ENCODE measurements around the gene PRMT5.
"Not testable (repeated sequence)": the region's sequence is repeated elsewhere in the genome, so short reads cannot be mapped to it uniquely, and the experiment has no call there.

PRMT5 gene

DNA sequence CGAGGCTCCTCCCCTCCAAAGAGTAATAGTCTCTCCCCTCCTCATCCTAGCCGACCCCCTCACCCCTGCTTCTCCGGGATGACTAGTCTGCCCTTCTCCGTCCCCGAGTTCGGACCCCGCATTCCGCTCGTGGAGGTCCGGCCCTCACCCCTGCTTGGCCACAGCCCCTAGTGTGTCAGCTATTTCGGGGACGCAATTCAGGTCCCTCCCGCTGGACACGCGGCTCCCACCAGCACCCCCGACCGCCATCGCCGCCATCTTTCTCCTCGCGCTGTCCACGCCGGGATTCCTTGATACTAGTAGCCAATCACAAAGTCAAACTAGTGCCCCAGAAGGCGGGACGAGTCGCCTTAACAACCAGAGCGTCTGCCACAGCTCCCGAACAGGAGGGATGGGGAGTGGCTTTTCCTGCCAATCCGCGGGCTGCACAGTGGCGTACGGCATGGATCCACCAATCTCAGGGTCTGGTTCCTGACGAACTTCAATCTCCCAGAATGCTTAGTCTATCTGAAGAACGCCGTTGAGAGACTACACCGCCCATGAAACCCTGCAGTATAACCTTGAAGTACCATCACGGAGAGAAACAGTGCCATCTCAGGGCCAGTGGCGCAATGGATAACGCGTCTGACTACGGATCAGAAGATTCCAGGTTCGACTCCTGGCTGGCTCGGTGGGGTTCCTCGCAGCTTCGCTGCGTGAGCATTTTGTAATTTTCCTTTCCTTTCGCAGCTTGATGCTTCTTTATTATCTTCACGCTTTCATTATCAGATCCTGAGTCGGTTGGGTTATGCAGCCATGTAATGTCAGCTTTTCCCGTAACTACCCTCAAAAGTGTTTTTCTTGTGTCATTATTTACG is at the start of gene PRMT5:
Gene PRMT5 (minus strand): TSS at position 273 of the 857 bp plus-strand sequence. CDS start 15 bp downstream, at position 258.
- peak; percentile 100 for DNase-seq

DNA sequence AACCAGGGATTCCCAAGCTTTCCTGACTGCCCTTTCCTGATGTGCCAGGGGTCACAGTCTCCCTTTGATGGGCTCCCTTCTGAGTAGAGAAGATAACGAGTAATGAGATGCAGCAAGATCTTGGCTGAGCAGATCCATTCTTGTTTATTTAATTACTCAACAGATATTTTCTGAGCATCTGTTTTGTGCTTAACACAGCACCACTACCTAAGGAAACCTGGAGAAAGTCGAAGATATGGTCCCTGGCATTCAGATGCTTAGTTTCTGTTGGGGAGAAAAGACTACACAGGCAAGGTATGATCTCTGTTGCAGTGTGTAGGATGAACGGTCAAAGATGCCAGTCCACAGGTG is 49.3 kb upstream of the PRMT5 start:
- DNase-seq: no peak

DNA sequence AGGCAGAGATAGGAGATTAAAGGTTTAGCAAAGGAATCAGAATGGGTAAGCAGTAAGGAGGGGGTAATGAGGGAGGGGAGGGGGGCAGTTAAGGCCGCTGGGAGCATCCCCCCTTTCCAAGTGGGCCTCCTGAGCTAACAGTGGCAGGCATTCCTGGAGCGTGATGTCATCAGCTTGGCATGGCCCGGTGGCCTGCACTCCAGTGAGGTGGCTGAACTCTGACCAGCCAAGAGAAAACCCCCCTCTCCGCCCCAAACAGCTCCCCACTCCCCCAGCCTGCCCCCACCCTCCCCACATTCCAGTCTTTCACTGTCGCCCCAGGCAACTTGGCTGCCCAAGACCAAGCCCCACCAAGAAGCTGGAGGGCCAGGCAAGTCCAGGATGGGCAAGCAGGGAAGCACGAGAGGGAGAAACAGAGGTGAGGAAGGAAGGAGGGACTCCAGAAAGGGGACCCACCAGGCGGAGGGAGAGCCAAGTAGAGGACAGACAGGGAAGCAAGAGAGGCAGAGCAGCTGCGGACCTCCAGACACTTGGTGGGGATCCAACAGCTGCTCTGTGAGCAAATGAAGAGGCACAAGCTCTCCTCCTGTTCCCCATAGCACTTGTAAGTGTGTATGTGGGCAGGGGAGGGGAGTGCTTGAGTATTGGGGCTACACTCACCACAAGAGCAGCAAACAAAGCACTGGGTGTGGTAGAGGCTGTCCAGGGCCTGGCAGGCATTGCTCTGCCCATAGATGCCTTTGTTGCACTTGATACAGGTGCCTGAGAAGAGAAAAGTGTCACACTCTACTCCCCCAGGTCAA is 48.7 kb upstream of the PRMT5 start:
- peak; percentile 70 for DNase-seq

DNA sequence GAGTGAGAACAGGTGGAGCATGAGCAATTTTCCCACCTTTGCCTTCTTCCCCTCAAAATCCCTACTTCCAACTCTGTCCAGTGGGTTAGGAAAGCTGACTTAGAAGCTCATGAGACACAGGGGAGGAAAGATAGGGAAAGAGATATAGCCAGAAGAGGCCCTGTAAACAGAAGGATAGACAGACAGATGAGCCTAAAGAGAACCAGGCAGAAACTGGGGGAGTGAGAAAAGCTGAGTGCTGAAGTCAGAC is 48.2 kb upstream of the PRMT5 start:
- DNase-seq: peak; percentile 18

DNA sequence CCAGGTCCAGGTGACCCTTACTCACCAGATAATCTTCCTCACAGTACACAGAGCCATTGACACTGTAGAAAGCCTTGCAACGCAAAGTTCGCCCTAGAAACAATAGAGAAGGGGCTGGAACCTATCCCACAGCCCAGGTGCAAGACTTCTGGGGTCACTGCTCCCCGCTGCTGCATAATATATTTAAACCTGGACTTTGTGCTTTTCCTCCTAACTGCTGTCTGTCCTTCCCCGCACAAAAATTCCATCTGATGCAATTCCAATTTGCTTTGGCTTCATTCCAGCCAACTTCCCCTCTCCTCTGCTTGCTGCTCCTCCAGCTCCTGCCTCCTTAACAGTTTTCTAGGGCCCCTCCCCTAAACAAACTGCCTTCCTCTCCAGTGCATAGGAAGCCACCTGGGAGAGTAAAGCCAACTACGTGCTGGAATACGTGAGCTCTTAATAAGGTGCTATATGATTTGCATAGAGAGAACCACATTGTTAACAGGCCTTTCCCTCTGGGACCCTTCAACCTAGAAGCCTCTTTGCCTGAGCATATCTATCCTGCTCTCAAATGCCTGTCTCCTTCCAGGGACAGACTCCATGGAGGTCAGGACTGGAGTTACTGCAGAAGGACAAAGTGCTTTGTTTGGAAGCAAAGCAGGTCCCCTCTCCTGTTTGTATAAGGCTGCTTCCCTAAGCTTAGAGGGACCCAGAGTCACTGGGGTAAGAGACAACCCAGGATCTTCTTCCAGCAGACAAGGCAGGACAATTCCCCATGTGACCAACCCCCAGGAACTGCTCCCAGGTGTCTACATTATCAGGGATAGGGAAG is 47.7 kb upstream of the PRMT5 start:
- DNase-seq: peak; percentile 35

DNA sequence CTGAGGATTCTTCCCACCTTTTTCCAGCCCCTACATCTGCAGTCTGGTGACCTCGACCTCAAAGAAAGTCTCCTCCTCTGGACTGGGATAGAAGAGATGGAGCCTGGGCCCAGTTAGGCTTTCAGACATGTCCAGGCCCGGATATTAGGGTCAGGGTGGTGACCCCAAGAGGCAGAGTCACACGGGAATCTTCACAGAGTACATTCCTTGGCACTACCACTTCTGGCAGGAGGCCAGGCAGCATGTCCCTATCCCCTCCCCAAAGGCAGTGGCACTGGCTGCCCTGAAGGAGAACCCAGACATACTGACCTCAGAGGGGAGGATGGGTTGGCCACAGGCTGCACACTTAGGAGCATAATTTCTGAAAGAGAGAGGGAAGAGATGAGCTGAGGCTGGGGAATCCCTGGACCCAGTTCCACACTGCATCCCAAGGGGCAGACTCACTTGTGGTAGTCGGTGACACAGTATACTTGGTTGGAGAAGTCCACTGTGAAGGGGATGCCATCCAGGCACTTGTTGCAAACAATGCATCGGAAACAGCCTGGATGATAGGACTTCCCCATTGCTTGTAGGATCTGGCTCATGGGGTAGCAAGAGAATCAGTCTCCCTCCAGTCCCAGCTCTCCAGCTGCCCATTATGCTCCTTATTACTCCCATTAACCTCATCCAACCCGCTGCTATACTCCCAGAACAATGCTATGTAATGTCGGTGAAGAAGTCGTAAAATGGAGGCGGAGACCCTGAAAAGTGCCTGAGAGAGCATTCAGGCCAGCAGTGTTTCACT is 45.5 kb upstream of the PRMT5 start:
- DNase-seq: peak; percentile 65

DNA sequence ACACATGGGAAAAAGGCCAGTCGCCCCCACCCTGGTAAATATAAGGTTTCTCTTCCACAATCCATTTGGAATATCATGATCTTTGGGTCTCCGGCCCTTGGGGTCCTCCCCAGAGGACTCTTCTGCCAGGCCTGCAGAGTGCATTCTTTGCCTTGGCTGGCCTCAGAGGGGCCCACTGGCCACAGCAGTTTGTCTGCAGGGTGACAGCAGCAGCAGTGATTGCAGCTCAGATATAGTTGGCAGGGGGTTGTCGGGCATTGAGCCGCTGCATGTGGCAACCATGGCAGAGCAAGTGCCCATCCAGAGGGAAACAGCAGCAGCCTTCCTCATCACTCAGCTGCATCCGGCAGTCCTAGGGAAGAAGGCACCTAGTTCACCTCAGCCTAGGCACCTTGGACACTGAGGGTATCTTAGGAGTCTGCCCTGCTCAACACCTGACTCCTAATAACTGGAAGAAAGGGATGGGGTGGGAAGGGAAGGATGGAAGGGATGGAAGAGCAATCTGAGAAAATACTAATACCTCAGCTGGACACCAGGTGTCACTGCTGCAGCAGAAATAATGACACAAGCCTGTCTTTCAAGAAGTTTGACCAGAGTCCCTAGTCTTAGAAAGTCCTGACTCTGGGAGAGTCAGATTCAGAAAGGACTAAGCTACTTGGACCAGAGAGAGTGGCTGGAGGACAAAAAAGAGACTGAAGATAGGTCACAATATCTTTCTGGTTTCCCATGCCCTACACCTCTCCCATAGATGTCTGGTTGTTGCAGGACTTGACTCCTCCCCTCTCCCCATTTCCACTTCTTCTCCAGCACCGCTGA is 44.2 kb upstream of the PRMT5 start:
- peak; percentile 66 for DNase-seq

DNA sequence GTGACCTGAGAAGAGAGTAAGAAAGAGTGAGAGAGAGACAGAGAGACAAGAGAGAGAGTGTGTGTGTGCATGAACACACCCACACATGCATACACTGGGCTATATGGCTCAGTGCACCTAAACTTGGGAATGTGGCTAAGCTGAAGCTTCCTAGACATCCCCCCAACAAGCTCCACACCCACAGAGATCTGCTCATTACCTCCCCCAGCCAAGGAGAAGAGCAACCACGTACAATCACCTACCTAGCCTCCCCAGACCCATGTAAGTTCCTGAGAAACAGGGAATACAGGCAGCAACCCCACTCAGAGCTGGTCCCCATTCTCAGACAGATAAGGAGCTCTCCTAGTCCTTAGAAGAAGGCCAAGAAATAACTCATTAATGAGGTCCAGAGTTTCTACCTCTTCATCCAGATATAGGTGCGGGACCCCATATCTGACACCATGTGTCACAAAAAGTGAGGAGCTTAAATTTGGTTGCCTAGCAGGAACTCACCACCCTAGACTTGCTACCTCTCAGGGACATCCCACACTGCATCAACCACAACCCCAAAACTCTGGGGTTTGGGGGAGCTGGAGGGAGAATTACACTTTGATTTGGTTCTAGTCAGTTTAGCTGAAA is 43.2 kb upstream of the PRMT5 start:
- no peak for DNase-seq

DNA sequence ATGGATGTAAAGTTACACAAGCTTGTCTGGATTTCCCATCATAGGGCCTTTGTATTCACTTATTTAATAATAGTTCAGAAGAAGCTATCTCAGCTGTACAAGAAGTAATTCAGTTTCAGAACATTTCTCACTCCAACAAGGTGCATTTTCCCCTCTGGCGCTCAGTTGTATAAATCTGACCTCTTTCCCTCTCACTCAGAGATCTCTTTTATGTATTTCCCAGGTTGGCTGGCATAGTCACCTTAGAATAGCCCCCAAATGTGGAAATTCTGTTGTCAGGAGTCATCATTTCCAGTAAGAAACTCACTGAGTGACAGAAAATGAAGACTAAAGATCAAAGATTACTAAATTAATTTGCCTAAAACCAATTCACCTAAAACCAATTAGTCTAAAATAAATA is 42.0 kb upstream of the PRMT5 start:
- no peak for DNase-seq

DNA sequence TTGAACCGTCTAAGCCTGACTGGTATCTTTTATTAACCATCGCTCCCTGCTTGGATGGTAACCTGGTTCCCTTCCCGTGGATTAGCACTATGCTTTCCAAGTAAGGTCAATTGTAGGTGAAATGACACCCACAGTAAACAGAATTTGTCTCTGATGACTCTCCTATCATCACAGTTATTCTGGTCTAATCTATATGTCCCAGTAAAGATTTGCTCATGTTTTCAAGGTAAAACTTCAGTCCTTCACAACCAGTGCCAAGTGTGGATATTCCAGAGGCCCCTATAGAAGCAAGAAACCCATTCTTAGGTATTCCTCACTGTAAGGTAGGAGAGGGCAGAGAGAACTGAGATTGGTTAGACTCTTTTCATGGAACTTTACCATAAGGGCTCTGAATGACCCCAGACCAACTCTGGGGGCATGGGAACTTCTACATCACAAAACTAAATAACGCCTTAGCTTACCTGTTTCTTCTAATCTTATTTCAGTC is 37.6 kb upstream of the PRMT5 start:
- no peak for DNase-seq

DNA sequence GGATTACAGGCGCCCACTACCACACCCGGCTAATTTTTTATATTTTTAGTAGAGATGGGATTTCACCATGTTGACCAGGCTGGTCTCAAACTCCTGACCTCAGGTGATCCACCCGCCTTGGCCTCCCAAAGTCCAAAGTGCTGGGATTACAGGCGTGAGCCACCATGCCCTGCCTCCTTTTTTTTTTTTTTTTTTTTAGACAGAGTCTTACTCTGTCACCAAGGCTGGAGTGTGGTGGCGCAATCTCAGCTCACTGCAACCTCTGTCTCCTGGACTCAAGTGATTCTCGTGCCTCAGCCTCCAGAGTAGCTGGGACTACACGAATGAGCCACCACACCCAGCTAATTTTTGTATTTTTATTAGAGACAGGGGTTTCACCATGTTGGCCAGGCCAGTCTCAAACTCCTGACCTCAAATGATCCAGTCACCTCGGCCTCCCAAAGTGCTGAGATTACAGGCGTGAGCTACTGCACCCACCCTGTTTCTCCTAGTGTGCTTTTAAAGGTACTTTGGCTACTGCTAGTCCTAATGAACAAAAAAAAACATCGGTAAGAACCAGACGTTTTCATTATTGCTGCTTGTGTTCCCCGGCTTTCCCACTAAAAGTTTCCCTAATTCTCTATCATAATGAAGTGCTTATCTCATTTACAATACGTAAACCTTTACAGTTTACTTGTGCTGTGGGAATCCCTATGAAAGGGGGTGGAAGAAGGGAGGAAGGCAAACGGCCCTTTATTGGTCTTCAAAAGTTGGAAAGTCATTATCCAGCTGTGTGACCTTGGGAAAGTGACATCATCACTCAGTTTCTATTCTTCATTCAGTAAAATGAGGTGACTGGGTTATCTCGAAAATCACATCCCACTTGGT is 37.0 kb upstream of the PRMT5 start:
- DNase-seq: not testable (repeated sequence)

DNA sequence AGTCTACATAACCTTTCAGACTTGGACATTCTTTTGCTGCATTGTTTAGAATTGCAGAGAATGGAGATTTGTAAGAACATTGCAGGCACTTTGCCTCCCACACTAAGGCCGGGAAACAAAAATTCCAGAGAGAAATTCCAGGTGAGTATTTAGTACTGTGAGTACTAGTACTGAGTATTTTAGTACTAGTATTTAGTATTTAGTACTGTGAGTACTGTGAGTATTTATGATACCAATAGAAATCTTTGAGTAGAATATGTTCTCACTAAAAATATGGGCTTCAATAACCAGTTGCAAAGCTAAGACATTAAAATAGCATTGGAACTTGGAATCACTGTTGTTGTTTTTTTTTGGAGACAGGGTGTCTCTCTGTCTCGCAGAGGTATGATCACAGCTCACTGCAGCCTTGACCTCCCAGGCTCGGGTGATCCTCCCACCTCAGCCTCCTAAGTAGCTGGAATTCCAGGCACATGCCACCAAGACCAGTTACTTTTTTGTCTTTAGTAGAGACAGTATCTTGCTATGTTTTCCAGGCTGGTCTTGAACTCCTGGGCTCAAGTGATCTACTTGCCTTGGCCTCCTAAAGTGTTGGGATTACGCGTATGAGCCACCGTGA is 33.0 kb upstream of the PRMT5 start:
- DNase-seq: no peak

DNA sequence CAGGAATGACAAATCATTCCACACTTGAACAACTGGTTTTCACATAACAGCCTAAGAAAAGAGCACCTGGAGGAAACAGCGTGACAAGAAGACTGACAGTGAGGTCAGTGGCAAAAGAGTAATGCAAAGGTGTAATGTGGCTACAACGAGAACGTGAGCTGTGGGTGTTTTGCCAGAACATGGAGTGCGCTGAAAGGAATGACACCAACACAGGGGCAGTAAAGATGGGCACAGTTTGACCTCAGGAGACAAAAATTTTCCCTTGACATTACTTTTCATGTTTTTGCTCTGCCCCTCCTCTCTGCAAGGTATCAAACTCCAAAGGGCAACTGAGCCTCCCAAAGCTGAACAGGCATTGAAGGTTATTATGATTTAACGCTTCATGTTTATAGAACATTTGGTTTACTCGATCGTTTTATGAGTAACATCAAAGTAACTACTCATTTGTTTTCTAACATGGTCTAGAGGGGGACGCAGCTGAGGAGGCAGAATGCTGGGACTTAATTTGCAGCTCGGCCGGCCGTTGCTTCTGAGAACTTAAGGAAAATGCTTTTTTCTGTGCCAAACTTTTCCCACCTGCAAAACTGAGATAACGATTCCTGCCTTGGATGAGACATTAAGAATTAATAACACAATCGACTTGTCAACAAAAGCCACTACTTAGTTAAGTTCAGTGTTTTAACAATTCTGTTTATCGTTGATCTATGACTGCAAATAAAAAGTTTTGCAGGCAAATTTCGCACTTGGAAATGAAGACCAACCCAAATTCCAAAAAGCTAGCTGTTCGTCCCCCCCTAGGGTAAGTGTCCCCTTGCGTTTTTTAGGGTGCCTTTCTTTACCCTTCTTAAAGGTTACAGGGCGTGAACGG is 26.8 kb upstream of the PRMT5 start:
- no peak for DNase-seq

DNA sequence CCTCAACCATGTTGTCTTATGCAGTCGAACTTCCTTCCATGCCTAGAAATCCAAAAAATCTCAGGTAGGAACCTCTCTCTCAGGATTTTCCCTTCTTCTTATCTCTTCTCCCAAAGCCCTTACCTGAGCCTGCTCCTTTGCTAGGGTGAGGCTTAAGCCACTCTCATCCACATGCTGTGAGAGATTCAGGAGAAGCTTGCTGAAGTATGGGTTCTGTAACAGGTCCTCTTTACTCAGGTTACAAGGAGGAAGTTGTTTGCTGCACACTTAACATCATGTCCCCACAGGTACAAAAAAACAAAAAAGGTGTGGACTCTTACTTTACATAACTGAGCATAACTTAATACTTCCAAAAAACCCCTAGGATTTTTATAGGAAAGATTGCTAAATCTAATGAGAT is 23.2 kb upstream of the PRMT5 start:
- no peak for DNase-seq

DNA sequence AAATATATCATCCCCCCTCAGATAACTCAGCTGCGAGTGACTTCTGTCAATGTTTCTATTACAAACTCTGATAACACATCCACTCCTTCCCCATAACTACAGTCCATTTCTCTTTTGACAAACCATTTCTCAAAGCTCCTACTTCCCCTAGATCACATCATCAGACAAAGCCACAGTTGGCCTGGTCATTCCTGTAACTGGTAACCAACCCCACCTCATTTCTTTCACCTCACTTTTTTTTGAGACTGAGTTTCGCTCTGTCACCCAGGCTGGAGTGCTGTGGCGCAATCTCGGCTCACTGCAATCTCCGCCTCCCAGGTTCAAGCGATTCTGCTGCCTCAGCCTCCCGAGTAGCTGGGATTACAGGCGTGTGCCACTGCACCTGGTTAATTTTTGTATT is 22.6 kb upstream of the PRMT5 start:
- DNase-seq: not testable (repeated sequence)

DNA sequence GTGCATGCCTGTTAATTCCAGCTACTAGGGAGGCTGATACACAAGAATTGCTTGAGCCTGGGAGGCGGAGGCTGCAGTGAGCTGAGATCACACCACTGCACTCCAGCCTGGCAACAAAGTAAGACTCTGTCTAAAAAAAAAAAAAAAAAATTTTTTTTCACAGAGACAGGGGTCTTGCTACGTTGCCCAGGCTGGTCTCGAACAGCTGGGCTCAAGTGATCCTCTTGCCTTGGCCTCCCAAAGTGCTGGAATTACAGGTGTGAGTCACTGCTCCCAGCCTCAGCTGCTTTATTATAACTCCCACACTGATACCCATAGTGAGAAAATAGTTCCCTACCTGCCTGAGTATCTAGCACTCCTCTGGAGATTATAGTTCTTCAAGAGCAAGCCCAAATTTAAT is 16.5 kb upstream of the PRMT5 start:
- no peak for DNase-seq

DNA sequence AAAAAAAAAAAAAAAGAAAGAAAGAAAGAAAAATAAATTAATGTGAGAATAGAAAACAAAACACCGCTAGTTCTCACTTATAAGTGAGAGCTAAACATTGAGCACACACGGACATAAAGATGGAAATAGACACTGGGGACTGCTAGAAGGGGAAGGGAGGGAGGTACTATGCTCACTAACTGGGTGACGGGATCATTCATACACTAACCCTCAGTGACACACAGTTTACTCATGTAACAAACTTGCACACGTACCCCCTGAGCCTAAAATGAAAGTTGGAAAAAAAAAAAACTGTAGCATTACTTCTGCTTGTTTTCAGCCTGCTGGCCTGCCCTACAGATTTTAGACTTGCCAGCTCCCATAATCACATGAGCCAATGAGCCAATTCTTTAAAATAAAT is 10.5 kb upstream of the PRMT5 start:
- DNase-seq: peak; percentile 76

DNA sequence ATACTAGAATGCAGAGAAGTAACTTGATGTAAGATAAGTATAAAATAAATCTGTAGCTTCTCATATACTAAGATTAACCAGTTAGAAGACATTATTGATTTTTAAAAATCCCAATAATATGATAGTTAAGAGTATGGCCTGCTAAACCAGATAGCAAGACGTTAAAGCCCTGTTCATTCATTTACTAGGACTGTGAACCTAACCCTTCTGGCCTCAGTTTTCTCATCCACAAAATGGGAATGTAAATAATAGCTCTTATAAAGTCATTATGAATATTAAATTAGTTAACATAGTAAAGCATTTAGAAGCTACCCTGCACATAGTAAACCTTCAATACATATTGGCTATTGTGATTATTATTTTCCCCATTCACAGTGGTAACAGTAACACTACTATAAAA is 6.0 kb upstream of the PRMT5 start:
- no peak for DNase-seq

DNA sequence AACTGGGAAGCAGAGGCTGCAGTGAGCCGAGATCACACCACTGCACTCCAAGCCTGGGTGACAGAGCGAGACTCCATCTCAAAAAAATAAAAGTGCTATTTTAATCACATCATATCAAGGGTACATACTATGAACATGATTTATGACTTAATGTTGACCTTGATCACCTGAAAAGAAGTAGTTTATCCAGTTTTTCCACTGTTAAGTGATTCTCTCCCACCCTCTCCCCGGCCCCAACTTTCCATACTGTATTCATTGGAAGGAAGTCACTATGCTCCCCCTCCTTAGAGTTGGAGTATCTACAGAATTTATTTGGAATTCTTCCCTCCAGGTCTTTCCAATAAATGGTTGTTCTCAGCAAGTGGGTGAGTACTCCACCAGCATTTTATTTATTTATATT is 3.0 kb upstream of the PRMT5 start:
- no peak for DNase-seq

Measured in HCEC 1CT (cell line).